IMR-90 (cell line): ENCODE results near the gene LEO1. TPM values are rescaled to one million over a fixed set of nuclear protein-coding genes. Genes with fewer than 3 reads are reported as not detected.
A peak's percentile ranks its signal among the peaks of the same experiment; 100 is the strongest.

Experiments used
- ATAC-seq: fragments of 200-7000 bp; cut with Tn5 transposase; 2 replicates; pipeline ENCODE4 v1.9.1; 2020; ENCODE audit warnings: low read depth, mild to moderate bottlenecking, moderate library complexity
- Bru-seq: library from RNA; stranded (reverse); fragments of 400-500 nt; gene quantifications from one replicate; lab custom pipeline; 2021; lab: Mats Ljungman, UMichigan
- BruChase-seq, 2 experiments: library from RNA; stranded (reverse); fragments of 400-500 nt; gene quantifications; one replicate each; lab custom pipeline; 2021; lab: Mats Ljungman, UMichigan
- BruUV-seq: library from RNA; stranded (reverse); fragments of 400-500 nt; replicated peaks from 2 replicates; lab custom pipeline; 2021; lab: Mats Ljungman, UMichigan
- CTCF ChIA-PET: fragments of 300-600 bp; formaldehyde crosslinking; extraction: SDS; loops from one replicate; lab custom pipeline; 2021; ENCODE audit warnings: antibody characterized with exemption; lab: Yijun Ruan, JAX
- POLR2A ChIA-PET: fragments of 300-600 bp; sonication (Branson Sonifier 250); formaldehyde crosslinking; loops from one replicate; lab custom pipeline; 2022; ENCODE audit warnings: antibody characterized with exemption; ENCODE audit not compliant: unreplicated experiment; lab: Charles Lee
- DNase-seq: peaks from one replicate; pipeline ENCODE4 v3.0.0; 2013
- H2AFZ ChIP-seq: replicated peaks from 2 replicates; pipeline ENCODE3; 2013; ENCODE audit warnings: low read length, mild to moderate bottlenecking; ENCODE audit not compliant: poor library complexity
- H2AK5ac ChIP-seq: 2 replicates; pipeline ENCODE4 v1.6.1; 2013; ENCODE audit warnings: low read depth, low read length, inconsistent platforms
- H2AK9ac ChIP-seq: replicated peaks from 2 replicates; pipeline ENCODE3; 2013; ENCODE audit warnings: mild to moderate bottlenecking, low read depth, low read length, moderate library complexity; ENCODE audit not compliant: poor library complexity
- H2BK120ac ChIP-seq: 2 replicates; pipeline ENCODE4 v1.6.1; 2013; ENCODE audit warnings: low read depth, low read length, inconsistent platforms
- H2BK15ac ChIP-seq: 3 replicates; pipeline ENCODE4 v1.6.1; 2013; ENCODE audit warnings: low read depth, low read length, inconsistent platforms
- H2BK20ac ChIP-seq: 2 replicates; pipeline ENCODE4 v1.6.1; 2013; ENCODE audit warnings: low read depth, mild to moderate bottlenecking, inconsistent platforms, low read length, moderate library complexity
- H2BK5ac ChIP-seq: 2 replicates; pipeline ENCODE4 v1.6.1; 2013; ENCODE audit warnings: mild to moderate bottlenecking, low read depth, low read length, inconsistent platforms; ENCODE audit not compliant: poor library complexity, severe bottlenecking
- H3K14ac ChIP-seq: replicated peaks from 2 replicates; pipeline ENCODE4 v1.6.1; 2013; ENCODE audit warnings: low read depth, low read length, inconsistent platforms
- H3K18ac ChIP-seq: 2 replicates; pipeline ENCODE4 v1.6.1; 2013; ENCODE audit warnings: low read depth, low read length, control low read depth
- H3K23ac ChIP-seq: 2 replicates; pipeline ENCODE4 v1.6.1; 2013; ENCODE audit warnings: low read depth, low read length, inconsistent platforms
- H3K27ac ChIP-seq: 2 replicates; pipeline ENCODE4 v1.5.1; 2013; ENCODE audit warnings: mild to moderate bottlenecking, control low read depth, low read length; ENCODE audit not compliant: insufficient read depth
- H3K27me3 ChIP-seq: 2 replicates; pipeline ENCODE4 v1.6.1; 2013; ENCODE audit warnings: low read length; ENCODE audit not compliant: control insufficient read depth, insufficient read depth
- H3K36me3 ChIP-seq: 2 replicates; pipeline ENCODE4 v1.6.1; 2013; ENCODE audit warnings: low read length, mixed read lengths; ENCODE audit not compliant: control insufficient read depth, insufficient read depth
- H3K4ac ChIP-seq: 2 replicates; pipeline ENCODE4 v1.6.1; 2013; ENCODE audit warnings: low read depth, low read length, inconsistent platforms
- H3K4me1 ChIP-seq: 2 replicates; pipeline ENCODE4 v1.6.1; 2013; ENCODE audit warnings: low read length, mixed read lengths; ENCODE audit not compliant: control insufficient read depth, insufficient read depth
- H3K4me2 ChIP-seq: 2 replicates; pipeline ENCODE4 v1.6.1; 2013; ENCODE audit warnings: low read depth, mild to moderate bottlenecking, control low read depth, low read length, moderate library complexity
- H3K4me3 ChIP-seq: 2 replicates; pipeline ENCODE4 v1.5.1; 2013; ENCODE audit warnings: low read depth, mild to moderate bottlenecking, control low read depth, low read length, moderate library complexity; ENCODE audit not compliant: insufficient read depth
- H3K56ac ChIP-seq: 2 replicates; pipeline ENCODE4 v1.6.1; 2013; ENCODE audit warnings: low read length, inconsistent platforms; ENCODE audit not compliant: insufficient read depth; ENCODE audit errors: extremely low read depth
- H3K79me1 ChIP-seq, 2 experiments: 2 replicates each; pipeline ENCODE4 v1.6.1; 2013; ENCODE audit warnings: low read length in 2 of 2, inconsistent platforms in 1 of 2, low read depth in 1 of 2
- H3K9ac ChIP-seq: 2 replicates; pipeline ENCODE4 v1.6.1; 2013; ENCODE audit warnings: low read depth, low read length, control low read depth
- H3K9me1 ChIP-seq: 2 replicates; pipeline ENCODE4 v1.6.1; 2013; ENCODE audit warnings: low read length, inconsistent platforms; ENCODE audit not compliant: insufficient read depth
- H3K9me3 ChIP-seq: 2 replicates; pipeline ENCODE4 v1.6.1; 2013; ENCODE audit warnings: low read length; ENCODE audit not compliant: control insufficient read depth, insufficient read depth
- H4K20me1 ChIP-seq: 2 replicates; pipeline ENCODE4 v1.6.1; 2013; ENCODE audit warnings: low read length, inconsistent platforms; ENCODE audit not compliant: insufficient read depth
- H4K5ac ChIP-seq: 2 replicates; pipeline ENCODE4 v1.6.1; 2013; ENCODE audit warnings: mild to moderate bottlenecking, low read depth, low read length, control low read depth
- H4K8ac ChIP-seq, 2 experiments: 2 replicates each; pipeline ENCODE4 v1.6.1; 2013; ENCODE audit warnings: low read depth in 2 of 2, low read length in 2 of 2, control low read depth in 1 of 2, inconsistent platforms in 1 of 2
- H4K91ac ChIP-seq: 2 replicates; pipeline ENCODE4 v1.6.1; 2013; ENCODE audit warnings: low read depth, low read length, inconsistent platforms; ENCODE audit not compliant: insufficient read depth
- BHLHE40 ChIP-seq: fragments of 150-350 bp; IDR thresholded peaks from 2 replicates; pipeline ENCODE4 v1.6.1; 2016; ENCODE audit warnings: mild to moderate bottlenecking, low read depth, low read length
- FOS ChIP-seq: fragments of 150-350 bp; IDR thresholded peaks from 2 replicates; pipeline ENCODE4 v1.6.1; 2016; ENCODE audit warnings: low read depth, low read length
- MAFK ChIP-seq: IDR thresholded peaks from 2 replicates; pipeline ENCODE4 v1.6.1; 2012; ENCODE audit warnings: low read depth, low read length, improper control_type of control experiment
- NFE2L2 ChIP-seq: fragments of 150-350 bp; IDR thresholded peaks from 2 replicates; pipeline ENCODE4 v1.6.1; 2016; ENCODE audit warnings: low read depth, mild to moderate bottlenecking, low read length
- POLR2A ChIP-seq: IDR thresholded peaks from 2 replicates; pipeline ENCODE4 v1.6.1; 2012; ENCODE audit warnings: mild to moderate bottlenecking, low read depth, low read length
- RCOR1 ChIP-seq: IDR thresholded peaks from 2 replicates; pipeline ENCODE4 v1.6.1; 2012; ENCODE audit warnings: mild to moderate bottlenecking, low read length, improper control_type of control experiment; ENCODE audit not compliant: insufficient replicate concordance
- RFX5 ChIP-seq: IDR thresholded peaks from 2 replicates; pipeline ENCODE4 v1.8.0; 2012; ENCODE audit warnings: low read depth, mild to moderate bottlenecking, low read length, moderate library complexity
- WGBS, 2 experiments: methylation state at CpG; one replicate each; pipeline versions ENCODE4 v1.1.5 to v1.1.7; 2013; ENCODE audit warnings: missing lambda C conversion rate in 2 of 2; ENCODE audit not compliant: insufficient read length in 1 of 2; ENCODE audit errors: extremely low coverage in 2 of 2; 5-methylcytosine and 5-hydroxymethylcytosine counted together
- dilution Hi-C: fragments of 300-500 bp; cut with HindIII; formaldehyde crosslinking; loops from one replicate; pipeline ENCODE4 v1.14.3; 2018; ENCODE audit warnings: low sequenced_read_pairs; ENCODE audit not compliant: unreplicated experiment
- in situ Hi-C: fragments of 300-500 bp; cut with MboI; formaldehyde crosslinking; loops from 3 replicates; pipeline ENCODE4 v1.14.3; 2019; ENCODE audit warnings: low sequenced_read_pairs, inconsistent platforms, mixed read lengths
- intact Hi-C: fragments of 100-400 bp; cut with micrococcal nuclease; formaldehyde crosslinking; loops from 2 replicates; pipeline ENCODE4 v1.10.0; 2022
- long read RNA-seq: library from polyadenylated mRNA; unstranded; transcript quantifications from one replicate; pipeline ENCODE4 v2.0.0, GENCODE V29; 2021; ENCODE audit not compliant: unreplicated experiment
- polyA plus RNA-seq, 3 experiments: library from polyadenylated mRNA; depleted of rRNA; stranded (reverse); fragments of >200 nt; gene quantifications; 2 replicates each; pipeline ENCODE4 v1.2.3, GENCODE V29; 2012; ENCODE audit warnings: low replicate concordance in 1 of 3
- total RNA-seq: library from RNA; depleted of rRNA; stranded (reverse); fragments of >200 nt; gene quantifications from 2 replicates; pipeline ENCODE4 v1.2.3, GENCODE V29; 2012; rRNA removed
- TF ChIP-seq, protein P1 (sequence below): conservative IDR thresholded peaks from 2 replicates; pipeline ENCODE4 v1.5.1; 2012; ENCODE audit warnings: mild to moderate bottlenecking, low read depth, low read length, improper control_type of control experiment
- TF ChIP-seq, protein P2 (sequence below): fragments of 150-350 bp; IDR thresholded peaks from 2 replicates; pipeline ENCODE4 v1.6.1; 2017; ENCODE audit warnings: mild to moderate bottlenecking, antibody characterized with exemption, low read length, low read depth
- TF ChIP-seq, protein P3 (sequence below): fragments of 150-350 bp; IDR thresholded peaks from 2 replicates; pipeline ENCODE4 v1.6.1; 2016; ENCODE audit warnings: low read depth, mild to moderate bottlenecking, low read length, moderate library complexity, borderline replicate concordance

The LEO1 gene
- 11.5 and 30.3 TPM in 2 replicates for total RNA-seq
- polyA plus RNA-seq (2012; rRNA removed), result 7.7 and 9.0 TPM in 2 replicates
- 1.0 and 2.2 TPM in 2 replicates for polyA plus RNA-seq (2012; cell fraction: cytosol; rRNA removed)
- 0.42 and 3.6 TPM in 2 replicates for polyA plus RNA-seq (2012; cell fraction: nucleus; rRNA removed; ENCODE audit: low replicate concordance)
- percentile 72 among the genes with signal in this experiment for Bru-seq, nascent RNA
- BruChase-seq, experiment 1, labeled RNA remaining after a 6-hour chase, result percentile 78 among the genes with signal in this experiment
- BruChase-seq, experiment 2, labeled RNA remaining after a 2-hour chase, result percentile 72 among the genes with signal in this experiment
- long read RNA-seq, transcript LEO1-201 (12 exons, 2,193 nt), result major isoform, 32 of 44 reads
- long read RNA-seq, partial matches to known transcripts, result 9 of 44 reads
- long read RNA-seq, other reads (novel, unspliced or antisense), result 3 of 44 reads

DNA sequence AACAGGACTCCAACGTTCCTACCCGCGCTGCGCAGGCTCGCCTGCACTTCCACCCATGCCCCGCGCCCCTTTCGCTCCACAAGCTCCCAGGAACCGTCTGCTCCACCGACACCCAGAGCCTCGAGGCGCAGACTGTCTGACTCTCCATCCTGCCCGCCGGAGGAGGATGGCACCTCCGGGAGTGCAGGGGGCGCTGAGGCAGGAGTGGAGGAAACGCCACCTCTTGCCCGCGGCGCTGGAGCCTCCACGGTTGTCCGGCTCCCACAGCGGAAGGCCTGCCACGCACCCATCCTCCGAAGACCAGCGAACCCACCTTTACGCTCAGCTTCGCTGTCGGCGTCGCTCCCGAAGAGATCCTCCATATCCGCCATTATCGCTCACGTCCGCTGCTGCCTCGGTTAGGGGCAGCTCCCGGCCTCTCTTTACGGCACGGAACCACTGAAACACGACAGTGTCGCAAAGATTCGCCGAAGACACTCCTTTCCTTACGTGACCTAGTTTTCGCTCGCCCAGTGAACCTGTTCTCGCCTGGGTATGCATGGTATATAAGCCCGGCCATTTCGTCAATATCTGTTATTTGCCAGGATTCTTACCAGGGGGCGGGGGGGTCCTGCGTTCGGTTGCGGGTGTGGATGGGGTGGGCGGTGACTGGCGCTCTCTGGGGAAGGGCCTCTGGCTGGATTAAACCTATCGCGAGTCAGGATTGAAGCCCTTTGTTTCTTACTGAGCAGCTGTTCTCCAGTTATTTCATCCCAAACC, at the start of gene LEO1:
TSS of gene LEO1 (minus strand) at position 404 of the 759 bp plus-strand sequence. CDS start at position 371, 33 bp downstream.
- H4K20me1 ChIP-seq, result peaks cover 13% of the 10 kb centered on the region; the same call in 1 of the 2 replicates
- H3K4me3 ChIP-seq, result peak within 1 kb of the TSS; percentile 73
- H3K79me1 ChIP-seq, result peaks cover 14 to 47% of the 10 kb centered on the region in 2 experiments
- peak within 1 kb of the TSS; percentile 91 for H3K27ac ChIP-seq
- peak within 1 kb of the TSS; percentile 91 for H3K4ac ChIP-seq
- peak within 1 kb of the TSS; percentile 93 for H3K4me2 ChIP-seq
- peak within 1 kb of the TSS; percentile 70; the same call in 1 of the 2 replicates for H4K91ac ChIP-seq
- ATAC-seq (peak; percentile 93), DNase-seq (peak; percentile 98)
- H2AK9ac ChIP-seq, result peak within 1 kb of the TSS; percentile 67
- intact Hi-C loops, result loop anchor here (2.0 kb wide), 1 partner anchor 47 kb away; the partner anchor contains the start of gene MAPK6
- H3K4me1 ChIP-seq, result 0 out of 2 replicates have a peak, but pooled peaks cover 2% of the 10 kb centered on the region
- peak within 1 kb of the TSS; percentile 58 for H3K56ac ChIP-seq
- H2BK5ac ChIP-seq, result peak within 1 kb of the TSS; percentile 84
- 0% methylated on average over 38 of the region's 58 CpGs; no CpG with 5 or more reads in 1 of the 2 experiments for WGBS, 2 experiments
- TSS peak; percentile 41 for BruUV-seq
- H3K14ac ChIP-seq, result peak within 1 kb of the TSS; percentile 97
- H3K23ac ChIP-seq, result peak within 1 kb of the TSS; percentile 85
- dilution Hi-C loops, result no loop called here
- ChIA-PET POLR2A (interaction anchor here (0.7 kb wide), 1 partner anchor 48 kb away, joined by 3 read pairs; no protein-coding TSS in a partner anchor), CTCF (interaction anchor here (0.6 to 1.0 kb wide), 5 partner anchors 9 to 623 kb away, joined by 3 to 6 read pairs (median 3); no protein-coding TSS in a partner anchor)
- H3K9me1 ChIP-seq, result peaks cover 3% of the 10 kb centered on the region; the same call in 1 of the 2 replicates
- no peaks in the 10 kb centered on the region for H3K9me3 ChIP-seq
- peak within 1 kb of the TSS; percentile 93 for H2AFZ ChIP-seq
- in situ Hi-C loops, result loop anchor here (10.0 kb wide), 1 partner anchor 243 kb away; no protein-coding TSS in a partner anchor
- H3K18ac ChIP-seq, result peak within 1 kb of the TSS; percentile 80
- H3K27me3 ChIP-seq, result no peaks in the 10 kb centered on the region
- no peaks in the 10 kb centered on the region for H3K36me3 ChIP-seq
- peak within 1 kb of the TSS; percentile 66 to 98 for H4K8ac ChIP-seq
- H3K9ac ChIP-seq, result peak within 1 kb of the TSS; percentile 89
- peak within 1 kb of the TSS; percentile 47; the same call in 1 of the 2 replicates for H2BK20ac ChIP-seq
- H4K5ac ChIP-seq, result peak within 1 kb of the TSS; percentile 70
- no peak within 1 kb of the TSS; the same call in 2 of the 3 replicates for H2BK15ac ChIP-seq
- H2AK5ac ChIP-seq, result peak within 1 kb of the TSS; percentile 5; the same call in 1 of the 2 replicates
- H2BK120ac ChIP-seq, result peak within 1 kb of the TSS; percentile 73
- no peak for TF ChIP-seq NFE2L2
- no peak for TF ChIP-seq RCOR1
- TF ChIP-seq MAFK, result no peak
- no peak for TF ChIP-seq BHLHE40
- TF ChIP-seq FOS, result no peak
- TF ChIP-seq, protein P1, sequence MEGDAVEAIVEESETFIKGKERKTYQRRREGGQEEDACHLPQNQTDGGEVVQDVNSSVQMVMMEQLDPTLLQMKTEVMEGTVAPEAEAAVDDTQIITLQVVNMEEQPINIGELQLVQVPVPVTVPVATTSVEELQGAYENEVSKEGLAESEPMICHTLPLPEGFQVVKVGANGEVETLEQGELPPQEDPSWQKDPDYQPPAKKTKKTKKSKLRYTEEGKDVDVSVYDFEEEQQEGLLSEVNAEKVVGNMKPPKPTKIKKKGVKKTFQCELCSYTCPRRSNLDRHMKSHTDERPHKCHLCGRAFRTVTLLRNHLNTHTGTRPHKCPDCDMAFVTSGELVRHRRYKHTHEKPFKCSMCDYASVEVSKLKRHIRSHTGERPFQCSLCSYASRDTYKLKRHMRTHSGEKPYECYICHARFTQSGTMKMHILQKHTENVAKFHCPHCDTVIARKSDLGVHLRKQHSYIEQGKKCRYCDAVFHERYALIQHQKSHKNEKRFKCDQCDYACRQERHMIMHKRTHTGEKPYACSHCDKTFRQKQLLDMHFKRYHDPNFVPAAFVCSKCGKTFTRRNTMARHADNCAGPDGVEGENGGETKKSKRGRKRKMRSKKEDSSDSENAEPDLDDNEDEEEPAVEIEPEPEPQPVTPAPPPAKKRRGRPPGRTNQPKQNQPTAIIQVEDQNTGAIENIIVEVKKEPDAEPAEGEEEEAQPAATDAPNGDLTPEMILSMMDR, result peak; percentile 38
- TF ChIP-seq, protein P2, sequence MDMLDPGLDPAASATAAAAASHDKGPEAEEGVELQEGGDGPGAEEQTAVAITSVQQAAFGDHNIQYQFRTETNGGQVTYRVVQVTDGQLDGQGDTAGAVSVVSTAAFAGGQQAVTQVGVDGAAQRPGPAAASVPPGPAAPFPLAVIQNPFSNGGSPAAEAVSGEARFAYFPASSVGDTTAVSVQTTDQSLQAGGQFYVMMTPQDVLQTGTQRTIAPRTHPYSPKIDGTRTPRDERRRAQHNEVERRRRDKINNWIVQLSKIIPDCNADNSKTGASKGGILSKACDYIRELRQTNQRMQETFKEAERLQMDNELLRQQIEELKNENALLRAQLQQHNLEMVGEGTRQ, result no peak
- TF ChIP-seq, protein P3, sequence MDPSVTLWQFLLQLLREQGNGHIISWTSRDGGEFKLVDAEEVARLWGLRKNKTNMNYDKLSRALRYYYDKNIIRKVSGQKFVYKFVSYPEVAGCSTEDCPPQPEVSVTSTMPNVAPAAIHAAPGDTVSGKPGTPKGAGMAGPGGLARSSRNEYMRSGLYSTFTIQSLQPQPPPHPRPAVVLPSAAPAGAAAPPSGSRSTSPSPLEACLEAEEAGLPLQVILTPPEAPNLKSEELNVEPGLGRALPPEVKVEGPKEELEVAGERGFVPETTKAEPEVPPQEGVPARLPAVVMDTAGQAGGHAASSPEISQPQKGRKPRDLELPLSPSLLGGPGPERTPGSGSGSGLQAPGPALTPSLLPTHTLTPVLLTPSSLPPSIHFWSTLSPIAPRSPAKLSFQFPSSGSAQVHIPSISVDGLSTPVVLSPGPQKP, result no peak
- no peak for TF ChIP-seq RFX5
- peak; percentile 86 for TF ChIP-seq POLR2A
